Stimulated activated CD8-positive, alpha-beta memory T cell treated with anti-CD3 and anti-CD28 coated beads, Interleukin-15, amount 100 ng/mL, for 1 hour (primary cell): Measurements from ENCODE around the gene CGREF1.
"Not testable (repeated sequence)": the region's sequence is repeated elsewhere in the genome, so short reads cannot be mapped to it uniquely, and the experiment has no call there.

ENCODE experiments used
- DNase-seq: peaks from one replicate; pipeline ENCODE4 v3.0.0-alpha.2; 2020; ENCODE audit warnings: low read depth

Gene CGREF1

DNA sequence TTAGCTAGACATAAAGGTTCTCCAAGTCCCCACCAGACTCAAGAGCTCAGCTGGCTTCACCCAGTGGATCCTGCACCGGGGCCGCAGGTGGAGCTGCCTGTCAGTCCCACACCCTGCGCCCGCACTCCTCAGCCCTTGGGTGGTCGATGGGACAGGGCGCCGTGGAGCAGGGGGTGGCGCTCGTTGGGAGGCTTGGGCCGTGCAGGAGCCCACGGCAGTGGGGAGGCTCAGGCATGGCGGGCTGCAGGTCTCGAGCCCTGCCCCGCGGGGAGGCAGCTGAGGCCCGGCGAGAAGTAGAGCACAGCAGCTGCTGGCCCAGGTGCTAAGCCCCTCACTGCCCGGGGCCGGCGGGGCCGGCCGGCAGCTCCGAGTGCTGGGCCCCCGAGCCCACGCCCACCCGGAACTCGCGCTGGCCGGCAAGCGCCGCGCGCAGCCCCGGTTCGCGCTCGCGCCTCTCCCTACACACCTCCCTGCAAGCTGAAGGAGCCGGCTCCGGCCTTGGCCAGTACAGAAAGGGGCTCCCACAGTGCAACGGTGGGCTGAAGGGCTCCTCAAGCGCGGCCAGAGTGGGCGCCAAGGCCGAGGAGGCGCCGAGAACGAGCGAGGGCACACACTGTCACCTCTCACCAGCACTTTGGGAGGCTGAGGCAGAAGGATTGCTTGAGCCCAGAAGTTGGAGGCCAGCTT is 7.4 kb downstream of the CGREF1 start:
- DNase-seq: not testable (repeated sequence)

GRCh38 chr2:27110603-27111352 is 8.2 kb downstream of the CGREF1 start:
- not testable (repeated sequence) for DNase-seq

GRCh38 chr2:27109083-27109482 is 9.8 kb downstream of the CGREF1 start:
- DNase-seq: no peak

DNA sequence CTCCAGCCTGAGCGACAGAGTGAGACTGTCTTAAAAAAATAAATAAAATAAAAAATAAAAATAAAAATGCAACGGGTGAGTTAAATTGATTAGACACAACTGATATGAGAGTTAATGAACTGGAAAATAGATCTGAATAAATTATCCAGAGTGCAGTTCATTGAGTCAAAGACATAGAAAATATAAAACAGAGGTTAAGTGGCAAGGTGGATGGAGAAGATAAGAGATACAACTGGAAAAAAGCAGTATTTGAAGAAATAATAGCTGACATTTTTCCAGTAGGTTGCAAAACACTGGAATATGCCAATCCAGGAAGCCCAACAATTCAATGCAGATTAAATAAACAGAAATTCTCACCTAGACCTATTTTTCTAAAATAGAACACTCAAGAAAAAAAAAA is 10.7 kb downstream of the CGREF1 start:
- DNase-seq: no peak

GRCh38 chr2:27105981-27106380 is 12.9 kb downstream of the CGREF1 start:
- DNase-seq: no peak

GRCh38 chr2:27102329-27102728 is 16.6 kb downstream of the CGREF1 start:
- DNase-seq: no peak

GRCh38 chr2:27100036-27100435 is 18.9 kb downstream of the CGREF1 start:
- DNase-seq: no peak

DNA sequence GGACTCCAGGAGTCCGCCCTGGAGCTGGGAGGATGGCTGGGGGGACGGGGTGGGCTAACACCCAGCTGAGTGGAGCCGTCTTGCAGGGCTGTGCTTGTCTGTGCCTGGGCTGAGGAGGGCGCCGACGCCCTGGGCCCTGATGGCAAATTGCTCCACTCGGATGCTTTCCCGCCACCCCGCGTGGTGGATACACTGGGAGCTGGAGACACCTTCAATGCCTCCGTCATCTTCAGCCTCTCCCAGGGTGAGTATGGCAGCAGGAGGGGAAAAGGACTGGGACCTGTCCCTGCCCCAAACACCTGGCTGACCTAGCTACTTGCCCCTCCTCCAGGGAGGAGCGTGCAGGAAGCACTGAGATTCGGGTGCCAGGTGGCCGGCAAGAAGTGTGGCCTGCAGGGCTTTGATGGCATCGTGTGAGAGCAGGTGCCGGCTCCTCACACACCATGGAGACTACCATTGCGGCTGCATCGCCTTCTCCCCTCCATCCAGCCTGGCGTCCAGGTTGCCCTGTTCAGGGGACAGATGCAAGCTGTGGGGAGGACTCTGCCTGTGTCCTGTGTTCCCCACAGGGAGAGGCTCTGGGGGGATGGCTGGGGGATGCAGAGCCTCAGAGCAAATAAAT is 19.5 kb downstream of the CGREF1 start:
- no peak for DNase-seq

GRCh38 chr2:27097341-27097740 is 21.6 kb downstream of the CGREF1 start:
- no peak for DNase-seq

DNA sequence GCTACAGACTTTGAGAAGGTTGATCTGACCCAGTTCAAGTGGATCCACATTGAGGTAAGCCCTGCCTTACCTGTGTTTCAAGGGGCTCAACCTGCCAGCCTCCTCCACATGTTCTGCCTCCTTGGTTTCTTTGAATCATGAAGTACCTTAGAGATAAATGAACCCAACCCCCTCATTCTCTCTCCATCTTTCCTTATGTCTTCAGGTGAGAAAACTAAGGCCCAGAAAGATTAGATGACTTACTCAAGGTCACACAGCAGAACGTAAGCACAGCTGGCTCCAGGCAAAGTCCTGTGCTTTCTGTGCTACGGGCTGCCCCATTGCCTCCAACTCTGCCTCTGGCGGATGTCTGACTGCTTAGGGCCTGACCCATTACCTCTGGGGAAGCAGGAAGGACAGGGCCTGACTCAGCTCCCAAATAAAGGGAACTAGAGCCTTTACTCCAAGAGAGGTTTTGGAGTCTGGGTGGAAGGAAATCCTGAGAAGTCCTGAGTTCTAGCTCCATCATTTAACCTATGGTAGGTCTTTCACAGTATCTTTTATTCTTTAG is 22.1 kb downstream of the CGREF1 start:
- DNase-seq: no peak

DNA sequence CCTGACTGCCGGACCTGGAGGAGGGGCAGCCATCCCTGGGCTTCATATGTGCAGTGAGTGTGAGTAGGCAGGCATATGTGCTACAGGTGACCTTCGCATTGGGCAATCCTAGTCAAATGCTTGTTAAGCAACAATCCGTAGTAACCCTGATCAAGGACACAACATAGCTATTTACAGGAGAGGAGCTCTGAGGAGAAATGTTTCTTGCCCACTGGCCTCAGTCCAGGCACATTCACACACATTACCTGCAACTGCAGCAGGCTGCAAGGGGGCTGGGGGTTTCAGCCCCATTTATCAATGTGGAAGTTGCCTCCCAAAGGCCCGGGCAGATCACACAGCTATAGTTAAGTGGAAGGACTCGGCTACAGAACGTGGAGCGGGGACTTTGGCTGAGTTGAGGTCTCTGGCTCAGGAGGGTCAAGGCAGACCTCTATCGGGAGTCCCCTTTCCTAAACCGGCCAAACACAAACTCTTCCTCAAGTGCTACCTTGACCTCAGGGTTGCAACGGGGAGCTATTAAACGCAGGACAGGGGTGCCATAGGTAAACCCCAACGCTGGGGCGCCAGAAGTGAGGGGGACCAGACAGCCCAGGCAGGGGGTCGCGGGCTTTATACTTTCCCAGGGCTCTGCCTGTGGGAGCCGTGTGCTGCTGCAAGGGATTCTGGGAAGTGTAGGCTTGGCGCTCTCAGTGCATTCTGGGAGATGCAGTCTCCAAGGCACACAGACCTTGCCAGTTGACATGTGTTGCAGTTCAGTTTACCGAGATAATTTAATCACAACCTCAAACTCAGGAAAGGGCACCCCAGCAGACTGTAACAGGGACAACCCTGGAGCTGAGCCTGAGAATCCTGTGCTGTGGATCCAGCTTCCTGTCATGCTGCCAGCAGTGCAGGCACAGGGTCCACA is 22.9 kb downstream of the CGREF1 start:
- no peak for DNase-seq

GRCh38 chr2:27095427-27095744 is 23.5 kb downstream of the CGREF1 start:
- no peak for DNase-seq

DNA sequence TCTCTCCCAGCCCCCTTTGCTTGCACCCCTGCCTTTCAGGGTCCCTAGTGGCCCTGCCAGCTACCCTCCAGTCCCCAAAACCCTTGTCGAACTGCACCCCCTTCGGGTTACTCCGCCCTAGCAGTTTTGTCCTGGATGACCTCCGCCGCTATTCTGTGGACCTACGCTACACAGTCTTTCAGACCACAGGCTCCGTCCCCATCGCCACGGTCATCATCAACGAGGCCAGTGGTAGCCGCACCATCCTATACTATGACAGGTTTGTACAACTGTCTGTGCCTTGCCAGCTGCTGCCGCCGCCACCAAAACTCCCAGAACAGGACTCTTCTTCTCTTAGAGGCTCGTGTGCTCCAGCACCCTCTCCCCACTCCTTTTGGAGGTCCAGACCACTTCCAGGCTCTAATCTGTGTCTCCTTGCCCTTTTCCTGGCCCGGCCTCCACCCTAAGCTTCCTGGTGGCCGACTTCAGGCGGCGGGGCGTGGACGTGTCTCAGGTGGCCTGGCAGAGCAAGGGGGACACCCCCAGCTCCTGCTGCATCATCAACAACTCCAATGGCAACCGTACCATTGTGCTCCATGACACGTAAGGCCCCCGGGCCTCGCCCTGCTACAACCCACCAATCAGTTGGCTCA is 24.5 kb downstream of the CGREF1 start:
- DNase-seq: no peak

DNA sequence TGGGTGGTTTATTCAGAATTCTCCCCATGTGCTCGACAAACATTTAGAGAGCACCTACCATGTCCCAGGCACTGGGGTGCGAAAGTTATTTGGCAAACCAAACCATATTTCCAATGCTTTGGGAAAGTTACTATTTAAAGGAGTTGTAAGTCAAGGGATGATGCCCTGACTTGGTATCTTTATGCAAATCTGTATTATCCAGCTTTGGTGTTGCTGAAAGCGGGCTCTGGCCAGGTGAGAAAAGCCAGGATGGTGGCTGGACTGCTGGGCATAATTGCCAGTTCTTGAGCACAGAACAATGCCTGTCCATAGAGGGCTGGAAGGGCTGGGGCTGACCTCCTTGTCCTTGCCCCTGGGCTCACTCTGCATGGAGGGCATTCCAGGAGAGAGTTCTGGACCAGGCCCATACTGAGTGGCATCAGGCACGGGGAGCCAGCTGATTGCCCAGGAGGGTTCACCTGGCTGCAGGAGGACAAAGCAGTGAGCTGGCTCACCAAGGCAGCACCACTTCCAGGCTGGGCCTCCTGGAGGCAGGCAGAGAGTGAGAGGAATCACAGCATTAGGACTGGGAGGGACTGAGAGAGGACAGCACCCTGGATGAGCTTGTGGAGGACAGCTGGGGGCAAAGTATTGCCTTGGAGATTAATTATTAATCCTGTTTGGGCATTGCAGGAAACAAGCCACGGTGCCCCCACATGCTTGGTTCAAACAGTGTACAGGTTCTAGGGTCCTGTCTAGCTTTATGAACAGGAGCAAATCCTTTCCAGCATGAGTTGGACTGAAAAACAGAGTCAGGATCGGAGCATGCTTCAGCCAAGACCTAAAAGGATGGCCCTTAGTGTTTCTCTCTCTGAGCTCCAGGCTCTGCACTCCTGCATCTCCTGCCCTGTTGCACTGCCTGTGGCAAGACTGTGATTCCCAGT is 25.2 kb downstream of the CGREF1 start:
- no peak for DNase-seq

DNA sequence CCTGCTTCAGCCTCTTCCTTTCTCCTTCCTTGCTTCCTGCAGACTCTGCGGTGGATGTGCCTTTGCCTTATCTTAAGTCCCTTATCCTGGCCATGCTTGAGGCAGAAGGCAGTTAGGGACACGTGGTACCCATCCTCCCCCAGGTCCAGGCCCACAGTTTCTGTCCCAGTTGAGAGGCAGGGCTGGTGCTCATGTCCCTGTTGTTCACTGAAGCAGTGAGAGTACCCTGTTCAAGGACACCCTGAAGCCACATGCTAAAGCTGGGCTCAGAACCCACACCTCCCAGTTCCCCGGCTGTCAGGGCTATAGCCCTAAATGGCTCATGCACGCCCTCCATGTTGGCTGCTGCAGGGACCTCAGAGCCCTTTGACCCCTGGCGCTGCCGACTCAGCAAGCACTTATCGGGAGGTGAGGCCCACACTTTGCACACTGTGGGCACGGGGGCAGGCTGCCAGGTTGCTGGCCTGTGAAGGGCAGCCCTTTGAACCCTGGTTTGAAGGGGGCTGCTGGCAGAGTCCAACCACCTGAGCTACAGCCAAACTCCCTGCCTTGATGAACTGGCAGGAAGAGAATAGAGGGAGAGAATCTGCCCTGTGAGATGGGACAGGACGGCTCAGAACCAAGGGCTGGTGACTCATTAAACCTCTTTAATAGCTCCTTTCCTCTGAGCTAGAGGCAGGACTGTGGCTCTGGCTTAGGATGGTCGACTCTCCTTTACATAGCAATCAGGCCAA is 26.1 kb downstream of the CGREF1 start:
- no peak for DNase-seq

GRCh38 chr2:27091746-27092695 is 26.9 kb downstream of the CGREF1 start:
- no peak for DNase-seq

DNA sequence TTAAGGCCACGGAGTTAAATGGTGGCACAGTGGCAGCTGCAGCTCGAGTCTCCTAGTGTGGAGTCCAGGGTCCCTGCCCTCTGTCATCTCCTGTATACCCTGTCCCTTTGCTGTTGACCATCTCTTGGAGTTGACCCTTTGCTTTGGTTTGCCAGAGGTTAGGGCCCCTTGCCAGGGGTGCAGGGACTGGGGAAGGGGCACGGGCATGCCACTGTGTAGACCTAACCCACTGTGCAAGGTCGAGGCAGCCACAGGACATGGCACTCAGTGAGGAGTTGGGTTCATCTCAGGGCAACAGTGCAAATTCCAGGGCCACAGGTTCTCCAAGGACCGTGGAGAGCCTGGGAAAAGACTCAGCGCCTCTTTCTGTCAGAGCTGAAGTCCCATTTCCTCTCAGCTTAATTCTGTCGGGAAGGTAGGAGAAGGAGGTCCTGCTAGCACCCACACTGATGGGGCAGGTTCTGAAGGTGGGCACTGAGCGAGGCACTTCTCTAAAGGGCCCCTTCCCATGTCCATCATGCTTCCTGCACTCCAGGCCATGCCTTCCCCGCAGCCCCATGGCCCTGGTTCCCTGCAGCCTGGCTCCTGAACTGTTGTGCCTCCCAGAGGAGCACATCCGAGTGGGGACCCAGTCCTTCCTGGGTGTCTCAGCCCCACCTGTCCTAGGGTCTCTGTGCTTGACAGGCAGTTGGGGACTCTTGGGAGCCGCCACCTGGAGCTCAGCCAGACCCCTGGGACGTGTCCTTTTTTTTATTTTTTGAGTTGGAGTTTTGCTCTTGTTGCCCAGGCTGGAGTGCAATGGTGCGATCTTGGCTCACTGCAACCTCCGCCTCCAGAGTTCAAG is 29.6 kb downstream of the CGREF1 start:
- DNase-seq: no peak

DNA sequence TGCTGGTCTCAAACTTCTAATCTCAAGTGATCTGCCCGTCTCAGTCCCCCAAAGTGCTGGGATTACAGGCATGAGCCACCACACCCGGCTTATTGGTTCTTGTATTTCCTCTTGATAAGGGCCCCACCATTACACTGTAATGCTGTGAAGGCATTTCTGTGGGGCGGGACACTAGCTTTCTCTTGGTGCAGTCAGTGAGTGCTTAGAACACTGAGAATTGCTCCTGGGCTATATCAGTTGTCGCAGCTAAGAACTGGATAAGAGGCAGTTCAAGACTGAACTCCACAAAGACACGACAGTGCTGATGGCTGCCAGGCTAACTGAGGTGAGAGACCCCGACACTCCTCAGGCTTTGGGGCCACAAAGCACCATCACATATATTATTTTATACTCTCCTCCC is 30.3 kb downstream of the CGREF1 start:
- DNase-seq: no peak
